CD4-positive, alpha-beta T cell treated with Interleukin-4 for 1 hour (primary cell): ENCODE measurements around the gene ASAH2B.

Experiments
- DNase-seq, 2 donors: peaks; one replicate each; pipeline ENCODE4 v3.0.0-alpha.2; 2020 to 2022

ASAH2B gene

DNA sequence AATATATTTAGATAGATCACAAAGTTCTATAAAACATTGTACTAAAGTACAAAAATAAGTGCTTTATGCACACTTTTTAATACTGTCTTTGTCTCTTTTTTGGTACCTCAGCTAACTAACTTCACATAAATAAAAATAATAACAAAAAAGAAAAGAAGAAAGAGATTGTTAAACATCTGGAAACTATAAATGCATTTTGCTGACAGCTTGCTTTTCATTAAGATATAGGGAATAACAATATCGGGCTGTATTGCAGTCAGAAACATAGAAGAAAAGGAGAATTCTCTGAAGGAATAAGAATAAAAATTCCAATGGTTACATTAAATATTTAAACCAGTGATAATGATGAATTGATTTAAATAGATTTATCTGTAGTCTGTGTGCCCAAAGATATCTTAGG, 59.9 kb downstream of the ASAH2B start:
- no peak for DNase-seq

DNA sequence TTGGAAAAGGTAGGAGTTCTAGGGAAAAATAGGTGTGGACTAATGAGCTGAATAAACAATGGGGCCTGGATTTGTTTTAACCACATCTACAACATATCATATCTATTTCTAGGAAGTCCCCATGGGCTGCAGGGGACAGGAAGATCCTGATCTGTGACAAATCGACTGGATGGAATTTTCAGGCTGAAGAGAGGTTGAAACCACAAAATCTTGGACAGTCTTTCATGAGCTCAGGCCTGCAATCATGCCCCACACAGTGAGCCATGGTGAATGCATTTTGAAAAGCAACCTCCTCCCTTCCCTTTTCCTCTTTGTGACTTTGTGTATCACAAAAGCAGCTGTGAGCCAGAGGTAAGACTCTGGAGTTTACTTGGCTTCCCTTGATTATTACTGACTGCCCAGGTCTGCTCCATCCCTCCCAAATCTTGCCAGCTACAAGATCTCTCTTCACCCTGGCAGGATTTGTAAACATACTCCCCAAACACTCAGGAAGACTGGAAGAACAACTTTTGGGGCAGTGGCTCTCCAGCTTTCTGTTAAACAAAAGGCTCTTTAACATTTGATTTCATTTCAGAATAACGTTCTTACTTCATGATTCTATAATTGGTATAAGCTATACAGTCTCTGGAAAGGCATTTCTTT, 66.4 kb downstream of the ASAH2B start:
- no peak for DNase-seq

DNA sequence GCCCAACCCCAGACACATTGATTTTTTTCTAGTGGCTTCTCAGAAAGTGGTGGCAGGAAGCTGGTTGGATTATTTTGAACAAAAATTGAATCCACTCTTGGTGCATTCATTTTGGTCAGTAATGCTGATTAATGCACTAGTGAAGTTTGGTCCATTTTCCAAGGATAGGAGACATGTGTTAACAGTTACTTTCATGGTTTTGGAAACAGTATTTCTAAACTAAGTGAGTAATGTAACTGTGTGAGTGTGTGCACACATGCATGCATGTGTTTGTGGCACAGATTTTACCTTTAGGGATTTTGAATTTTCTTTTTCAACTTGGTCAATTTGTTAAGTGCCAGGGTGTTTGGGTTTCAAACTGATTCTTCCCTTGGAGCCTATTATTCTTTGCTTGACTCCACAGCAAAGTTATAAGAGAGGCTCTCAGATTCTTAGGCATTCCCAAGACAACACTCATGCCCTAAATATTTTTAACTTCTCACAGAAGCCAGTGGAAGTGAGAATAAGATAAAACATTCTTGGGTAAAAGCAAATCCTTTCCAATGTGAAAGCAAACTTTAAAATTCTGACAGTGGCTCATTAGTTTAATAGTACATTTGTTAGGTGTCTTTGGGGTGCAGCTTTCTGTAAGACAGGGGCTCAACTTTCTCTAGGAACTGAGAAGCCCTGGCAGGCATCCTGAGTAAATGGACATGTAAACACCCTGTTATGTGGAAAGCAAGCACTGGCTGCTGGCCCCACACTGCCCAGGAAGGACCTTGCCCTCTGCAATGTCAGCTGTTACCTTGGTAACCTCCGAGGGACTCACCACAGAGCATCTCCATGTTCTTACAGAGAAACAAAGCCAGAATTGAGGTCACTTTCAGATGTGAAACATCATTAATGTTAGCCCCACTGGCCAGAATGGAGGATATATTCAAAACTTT, 68.4 kb downstream of the ASAH2B start:
- DNase-seq = no peak
